Dendritic cell treated with granulocyte-macrophage colony-stimulating factor and Interleukin-4, amounts not matched to agents 40 ng/mL and 50 ng/mL, for 4 days (primary cell): Measurements from ENCODE around the gene NFIB.

Source experiments
- H3K27ac Mint-ChIP-seq: one replicate; pipeline ENCODE4 v1.8.0; 2022; ENCODE audit warnings: mild to moderate bottlenecking, mixed read lengths
- H3K27me3 Mint-ChIP-seq: one replicate; pipeline ENCODE4 v1.8.0; 2022; ENCODE audit warnings: mild to moderate bottlenecking, mixed read lengths
- H3K36me3 Mint-ChIP-seq: one replicate; pipeline ENCODE4 v1.8.0; 2022; ENCODE audit warnings: low read depth, mixed read lengths
- H3K4me1 Mint-ChIP-seq: one replicate; pipeline ENCODE4 v1.8.0; 2022; ENCODE audit warnings: low read depth, mixed read lengths
- H3K4me3 Mint-ChIP-seq: one replicate; pipeline ENCODE4 v1.8.0; 2022; ENCODE audit warnings: mild to moderate bottlenecking, moderate library complexity, mixed read lengths
- H3K9me3 Mint-ChIP-seq: one replicate; pipeline ENCODE4 v1.8.0; 2022; ENCODE audit warnings: mixed read lengths
- intact Hi-C: fragments of 100-400 bp; cut with micrococcal nuclease; formaldehyde crosslinking; loops from one replicate; pipeline ENCODE4 v1.15.0; 2022

The NFIB gene

DNA sequence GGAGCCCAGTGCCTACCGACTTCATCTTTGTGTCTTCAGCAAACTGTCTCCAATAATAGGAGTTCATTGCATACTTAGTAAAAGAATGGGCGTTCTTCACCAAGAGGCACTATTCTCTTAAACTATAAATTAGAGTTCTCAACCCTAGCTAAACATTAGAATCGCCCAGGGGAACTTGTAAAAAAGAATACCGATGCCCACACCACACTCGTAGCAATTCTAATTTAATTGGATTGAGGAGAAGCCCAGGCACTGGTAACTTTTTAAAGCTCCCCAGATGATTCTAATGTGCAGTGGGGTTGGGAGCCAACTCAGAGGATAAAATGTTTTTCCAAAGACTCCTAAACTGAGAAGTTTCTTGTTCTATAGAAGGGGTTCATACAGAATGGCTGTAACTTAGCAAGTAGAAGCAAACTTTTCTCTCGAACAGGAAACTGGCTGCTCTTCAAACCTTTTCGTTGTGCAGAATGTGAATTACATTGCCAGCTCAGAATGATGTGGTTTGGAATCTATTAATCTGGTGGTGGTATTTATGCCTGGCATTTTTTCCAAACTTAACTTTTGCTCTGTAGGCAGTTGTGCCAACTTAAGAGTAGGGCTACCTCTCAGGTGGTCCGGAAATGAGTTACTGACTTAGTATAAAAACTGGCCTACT, 26.4 kb upstream of the NFIB start:
- H3K36me3 Mint-ChIP-seq: no peaks in the 10 kb centered on the region
- H3K9me3 Mint-ChIP-seq: no peaks in the 10 kb centered on the region
- no peaks in the 10 kb centered on the region for H3K4me1 Mint-ChIP-seq
- intact Hi-C loops: no loop called here
- H3K27me3 Mint-ChIP-seq: peaks cover 10% of the 10 kb centered on the region
- H3K27ac Mint-ChIP-seq: no peak overlapping the region
- no peak overlapping the region for H3K4me3 Mint-ChIP-seq

DNA sequence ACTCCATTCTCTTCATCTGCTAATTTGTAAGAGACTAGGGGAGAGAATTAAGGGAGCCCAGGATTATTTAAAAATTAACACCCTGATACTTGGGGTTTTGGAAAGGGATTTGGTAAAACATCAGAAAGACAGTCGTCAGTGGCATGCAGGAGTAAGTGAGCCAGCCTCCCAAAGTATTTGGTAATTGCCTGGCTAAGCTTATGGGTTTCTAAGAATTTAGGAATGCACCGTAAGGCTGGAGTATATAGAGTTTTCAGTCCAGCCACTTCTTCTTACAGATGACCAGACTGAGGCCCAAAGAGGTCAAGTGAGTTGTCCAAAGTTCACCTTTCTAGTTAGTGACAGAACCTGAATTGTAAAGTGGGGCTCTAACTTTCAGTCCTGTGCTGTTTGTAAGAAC, 25.8 kb upstream of the NFIB start:
- intact Hi-C loops: no loop called here
- no peaks in the 10 kb centered on the region for H3K9me3 Mint-ChIP-seq
- peaks cover 10% of the 10 kb centered on the region for H3K27me3 Mint-ChIP-seq
- H3K4me1 Mint-ChIP-seq: no peaks in the 10 kb centered on the region
- H3K27ac Mint-ChIP-seq: no peak overlapping the region
- no peaks in the 10 kb centered on the region for H3K36me3 Mint-ChIP-seq
- no peak overlapping the region for H3K4me3 Mint-ChIP-seq

GRCh38 chr9:14337615-14338014, 23.7 kb upstream of the NFIB start:
- Mint-ChIP-seq H3K4me1 (no peaks in the 10 kb centered on the region), H3K27me3 (peaks cover 14% of the 10 kb centered on the region), H3K36me3 (no peaks in the 10 kb centered on the region), H3K9me3 (no peaks in the 10 kb centered on the region), H3K4me3 (no peak overlapping the region), H3K27ac (no peak overlapping the region)
- intact Hi-C loops: no loop called here

GRCh38 chr9:14336244-14336643, 22.3 kb upstream of the NFIB start:
- no peaks in the 10 kb centered on the region for H3K4me1 Mint-ChIP-seq
- H3K27ac Mint-ChIP-seq: no peak overlapping the region
- intact Hi-C loops: no loop called here
- no peaks in the 10 kb centered on the region for H3K36me3 Mint-ChIP-seq
- H3K9me3 Mint-ChIP-seq: no peaks in the 10 kb centered on the region
- H3K4me3 Mint-ChIP-seq: no peak overlapping the region
- peaks cover 10% of the 10 kb centered on the region for H3K27me3 Mint-ChIP-seq

GRCh38 chr9:14331120-14331519, 17.2 kb upstream of the NFIB start:
- Mint-ChIP-seq H3K9me3 (no peaks in the 10 kb centered on the region), H3K4me1 (no peaks in the 10 kb centered on the region), H3K36me3 (no peaks in the 10 kb centered on the region), H3K4me3 (no peak overlapping the region), H3K27me3 (peaks cover 25% of the 10 kb centered on the region), H3K27ac (no peak overlapping the region)
- intact Hi-C loops: no loop called here

GRCh38 chr9:14327036-14327435, 13.1 kb upstream of the NFIB start:
- no peaks in the 10 kb centered on the region for H3K36me3 Mint-ChIP-seq
- H3K4me1 Mint-ChIP-seq: peaks cover 9% of the 10 kb centered on the region
- H3K27me3 Mint-ChIP-seq: peaks cover 39% of the 10 kb centered on the region
- no peak overlapping the region for H3K4me3 Mint-ChIP-seq
- no peaks in the 10 kb centered on the region for H3K9me3 Mint-ChIP-seq
- intact Hi-C loops: no loop called here
- no peak overlapping the region for H3K27ac Mint-ChIP-seq

- H3K9me3 Mint-ChIP-seq: no peaks in the 10 kb centered on the region
- peaks cover 45% of the 10 kb centered on the region for H3K27me3 Mint-ChIP-seq
Measured at GRCh38 chr9:14326264-14326826, 12.4 kb upstream of the NFIB start.

DNA sequence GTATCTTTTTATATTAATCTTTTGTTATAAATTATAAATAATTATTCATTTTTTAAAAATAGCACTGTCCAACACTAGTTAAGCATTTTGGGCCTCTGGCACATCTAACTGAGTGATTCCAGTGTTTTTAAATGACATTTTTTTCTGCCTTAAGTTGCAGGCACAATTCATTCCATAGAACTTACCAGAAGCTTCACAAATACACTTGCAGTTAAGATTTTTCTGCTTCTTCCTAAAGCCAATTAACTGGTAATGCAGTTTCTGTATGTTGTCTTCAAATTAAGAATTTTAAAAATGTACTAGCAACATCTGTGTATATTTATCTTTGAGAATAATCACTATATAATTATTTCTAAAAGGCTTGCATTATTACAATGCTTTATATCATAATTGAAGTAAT, 11.2 kb upstream of the NFIB start:
- intact Hi-C loops: no loop called here
- peaks cover 55% of the 10 kb centered on the region for H3K27me3 Mint-ChIP-seq
- no peak overlapping the region for H3K27ac Mint-ChIP-seq
- H3K9me3 Mint-ChIP-seq: no peaks in the 10 kb centered on the region
- H3K4me1 Mint-ChIP-seq: peaks cover 14% of the 10 kb centered on the region
- H3K36me3 Mint-ChIP-seq: no peaks in the 10 kb centered on the region
- no peak overlapping the region for H3K4me3 Mint-ChIP-seq

More at GRCh38 chr9:14326264-14326826, 12.4 kb upstream of the NFIB start:
- Mint-ChIP-seq H3K27ac (no peak overlapping the region), H3K4me3 (no peak overlapping the region), H3K4me1 (peaks cover 14% of the 10 kb centered on the region), H3K36me3 (no peaks in the 10 kb centered on the region)
- intact Hi-C loops: no loop called here

GRCh38 chr9:14323985-14324650, 10.2 kb upstream of the NFIB start:
- peaks cover 14% of the 10 kb centered on the region for H3K4me1 Mint-ChIP-seq
- no peak overlapping the region for H3K4me3 Mint-ChIP-seq
- no peaks in the 10 kb centered on the region for H3K9me3 Mint-ChIP-seq
- intact Hi-C loops: no loop called here
- no peaks in the 10 kb centered on the region for H3K36me3 Mint-ChIP-seq
- H3K27ac Mint-ChIP-seq: no peak overlapping the region
- H3K27me3 Mint-ChIP-seq: peaks cover 54% of the 10 kb centered on the region

DNA sequence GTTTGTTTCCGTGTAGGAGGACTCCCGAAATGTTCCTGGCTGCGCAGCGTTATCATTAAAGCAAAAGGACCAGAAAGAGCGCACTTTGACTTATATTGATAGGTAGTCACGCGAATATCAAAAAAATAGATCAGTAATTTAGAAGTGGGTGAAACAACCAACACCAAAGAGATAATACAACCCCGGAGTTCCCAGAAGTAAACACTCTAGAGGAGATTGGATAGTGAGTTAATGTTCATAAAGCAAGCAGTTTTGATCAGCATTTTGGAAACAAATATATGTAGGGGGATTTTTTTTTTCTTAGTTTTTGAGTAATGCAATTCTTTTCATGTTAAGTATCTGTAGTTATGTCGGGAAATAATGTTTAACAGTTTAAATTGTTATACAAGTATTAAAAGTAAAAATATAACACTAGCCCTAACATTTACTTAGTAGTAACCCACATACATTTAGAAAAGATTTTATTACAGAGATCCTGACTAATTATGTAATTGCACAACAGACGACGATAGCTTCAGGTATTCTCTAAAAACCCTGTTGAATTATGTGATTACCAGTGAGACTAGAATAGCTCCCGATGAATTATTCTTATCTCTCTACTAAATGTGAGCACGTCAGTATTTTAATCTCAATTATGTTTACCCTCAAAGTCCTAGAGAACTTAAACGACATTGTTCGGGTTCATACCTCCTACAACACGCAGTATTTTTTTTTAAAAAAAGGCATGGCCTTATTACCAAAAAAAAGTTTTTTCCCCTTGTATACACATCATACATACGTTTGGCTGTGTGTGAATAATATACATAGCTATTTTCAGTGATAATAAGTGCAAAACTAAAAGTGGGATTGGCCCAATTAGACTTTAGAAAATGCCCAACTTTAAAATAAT, 9.4 kb upstream of the NFIB start:
- Mint-ChIP-seq H3K27ac (peak overlapping the region; percentile 66), H3K4me3 (peak overlapping the region; percentile 85), H3K9me3 (no peaks in the 10 kb centered on the region), H3K27me3 (peaks cover 62% of the 10 kb centered on the region), H3K36me3 (no peaks in the 10 kb centered on the region), H3K4me1 (peaks cover 14% of the 10 kb centered on the region)
- intact Hi-C loops: no loop called here

DNA sequence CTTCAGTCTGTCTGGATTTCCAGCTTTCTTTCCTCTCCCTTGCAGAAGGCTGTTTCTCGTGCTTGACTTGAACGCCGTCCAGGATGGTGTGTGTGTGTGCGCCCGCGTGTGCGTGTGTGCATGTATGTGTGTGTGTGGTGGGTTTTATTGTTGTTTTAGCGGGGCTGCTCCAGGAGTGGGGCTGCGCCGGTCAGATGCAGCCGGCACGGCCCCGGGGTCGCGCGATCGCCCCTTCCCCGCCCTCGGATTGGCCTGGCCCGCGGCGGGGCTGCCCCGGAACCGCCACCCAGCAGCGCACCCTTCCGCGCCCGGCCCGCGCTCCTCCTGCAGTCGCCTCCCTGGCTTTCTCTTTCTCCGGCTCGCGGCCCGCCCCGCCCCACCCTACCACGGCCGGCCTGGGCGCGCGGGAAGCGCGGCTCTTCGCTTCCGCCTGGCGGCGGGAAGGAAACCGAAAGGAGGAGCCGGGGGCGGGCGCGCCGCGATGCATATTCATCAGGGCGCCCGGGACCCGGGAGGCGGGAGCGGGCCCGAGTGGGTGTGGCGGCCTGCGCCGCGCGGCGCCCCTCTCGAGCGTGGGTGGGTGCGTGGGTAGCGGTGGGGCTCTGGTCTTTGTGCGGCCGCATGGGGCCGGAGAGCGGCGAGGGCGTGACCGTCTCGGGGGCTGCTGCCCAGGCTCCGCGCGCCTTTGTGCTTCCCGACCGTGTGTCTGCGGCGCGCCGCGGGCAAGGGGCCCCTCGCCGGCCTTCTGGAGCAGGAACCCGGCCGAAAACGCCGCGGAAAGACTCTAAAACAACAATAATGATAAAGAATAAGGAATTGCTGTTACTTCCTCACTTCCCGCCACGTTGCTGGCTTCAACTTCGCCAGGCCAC, 8.5 kb upstream of the NFIB start:
- intact Hi-C loops: no loop called here
- Mint-ChIP-seq H3K27me3 (peaks cover 64% of the 10 kb centered on the region), H3K27ac (peak overlapping the region; percentile 66), H3K9me3 (no peaks in the 10 kb centered on the region), H3K4me1 (peaks cover 14% of the 10 kb centered on the region), H3K36me3 (no peaks in the 10 kb centered on the region), H3K4me3 (peak overlapping the region; percentile 85)

- intact Hi-C loops: no loop called here
Measured at GRCh38 chr9:14321517-14322130, 7.7 kb upstream of the NFIB start.

More at GRCh38 chr9:14321517-14322130, 7.7 kb upstream of the NFIB start:
- H3K27me3 Mint-ChIP-seq: peaks cover 70% of the 10 kb centered on the region
- no peak overlapping the region for H3K4me3 Mint-ChIP-seq
- H3K27ac Mint-ChIP-seq: no peak overlapping the region
- peaks cover 14% of the 10 kb centered on the region for H3K4me1 Mint-ChIP-seq
- H3K9me3 Mint-ChIP-seq: no peaks in the 10 kb centered on the region
- H3K36me3 Mint-ChIP-seq: no peaks in the 10 kb centered on the region
